C4-2B (cell line): Measurements from ENCODE around the gene SH2D5.

Experiments
- ZFX ChIP-seq: fragments of 450-650 bp; IDR thresholded peaks from 2 replicates; pipeline ENCODE4 v1.6.1; 2017
- TF ChIP-seq, protein P1 (sequence below): fragments of 450-650 bp; conservative IDR thresholded peaks from 2 replicates; pipeline ENCODE4 v1.5.1; 2017; ENCODE audit warnings: mild to moderate bottlenecking

- TF ChIP-seq, protein P1, sequence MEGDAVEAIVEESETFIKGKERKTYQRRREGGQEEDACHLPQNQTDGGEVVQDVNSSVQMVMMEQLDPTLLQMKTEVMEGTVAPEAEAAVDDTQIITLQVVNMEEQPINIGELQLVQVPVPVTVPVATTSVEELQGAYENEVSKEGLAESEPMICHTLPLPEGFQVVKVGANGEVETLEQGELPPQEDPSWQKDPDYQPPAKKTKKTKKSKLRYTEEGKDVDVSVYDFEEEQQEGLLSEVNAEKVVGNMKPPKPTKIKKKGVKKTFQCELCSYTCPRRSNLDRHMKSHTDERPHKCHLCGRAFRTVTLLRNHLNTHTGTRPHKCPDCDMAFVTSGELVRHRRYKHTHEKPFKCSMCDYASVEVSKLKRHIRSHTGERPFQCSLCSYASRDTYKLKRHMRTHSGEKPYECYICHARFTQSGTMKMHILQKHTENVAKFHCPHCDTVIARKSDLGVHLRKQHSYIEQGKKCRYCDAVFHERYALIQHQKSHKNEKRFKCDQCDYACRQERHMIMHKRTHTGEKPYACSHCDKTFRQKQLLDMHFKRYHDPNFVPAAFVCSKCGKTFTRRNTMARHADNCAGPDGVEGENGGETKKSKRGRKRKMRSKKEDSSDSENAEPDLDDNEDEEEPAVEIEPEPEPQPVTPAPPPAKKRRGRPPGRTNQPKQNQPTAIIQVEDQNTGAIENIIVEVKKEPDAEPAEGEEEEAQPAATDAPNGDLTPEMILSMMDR = no peak
- TF ChIP-seq ZFX = no peak
Measured at GRCh38 chr1:20678599-20678998, 53.9 kb downstream of the SH2D5 start.
